Neural cell (in vitro differentiated cells): ENCODE results near the gene HLA-DRB5. TPM values are rescaled to one million over a fixed set of nuclear protein-coding genes. Genes with fewer than 3 reads are reported as not detected.
"Not testable (repeated sequence)": the region's sequence is repeated elsewhere in the genome, so short reads cannot be mapped to it uniquely, and the experiment has no call there.

ENCODE experiments used
- H2AFZ ChIP-seq: fragments of 200-600, 300-800 bp; sonication (generic), shearing (Covaris generic); 2 replicates; pipeline ENCODE4 v1.6.0; 2014; ENCODE audit warnings: low read depth, mild to moderate bottlenecking, antibody characterized with exemption, low read length, moderate library complexity
- H3F3A ChIP-seq: fragments of 200-600 bp; shearing (Covaris generic); 2 replicates; pipeline ENCODE4 v1.6.1; 2016; ENCODE audit warnings: mild to moderate bottlenecking, moderate library complexity, mixed read lengths, antibody characterized with exemption, low read length; ENCODE audit not compliant: insufficient read depth, poor library complexity, severe bottlenecking
- H3K27ac ChIP-seq: fragments of 200-600, 300-800 bp; sonication (generic), shearing (Covaris generic); 2 replicates; pipeline ENCODE4 v1.5.1; 2014; ENCODE audit warnings: mild to moderate bottlenecking, low read length, moderate library complexity
- H3K27me3 ChIP-seq: fragments of 300-800, 200-600 bp; sonication (generic), shearing (Covaris generic); 2 replicates; pipeline ENCODE4 v1.6.0; 2014; ENCODE audit warnings: mild to moderate bottlenecking, low read depth, low read length, moderate library complexity; ENCODE audit not compliant: insufficient read depth
- H3K36me3 ChIP-seq: fragments of 300-800, 200-600 bp; sonication (generic), shearing (Covaris generic); 2 replicates; pipeline ENCODE4 v1.5.1; 2014; ENCODE audit warnings: mild to moderate bottlenecking, antibody characterized with exemption, low read length, moderate library complexity; ENCODE audit not compliant: insufficient read depth
- H3K4me2 ChIP-seq: fragments of 300-800, 200-600 bp; sonication (generic), shearing (Covaris generic); 2 replicates; pipeline ENCODE4 v1.6.0; 2014; ENCODE audit warnings: mild to moderate bottlenecking, low read length
- H3K4me3 ChIP-seq: fragments of 300-800, 200-600 bp; sonication (generic), shearing (Covaris generic); 2 replicates; pipeline ENCODE4 v1.5.1; 2014; ENCODE audit warnings: mild to moderate bottlenecking, low read length, moderate library complexity
- H3K79me2 ChIP-seq: fragments of 200-600 bp; shearing (Covaris generic); replicated peaks from 2 replicates; pipeline ENCODE4 v1.6.0; 2014; ENCODE audit warnings: mild to moderate bottlenecking, low read length, moderate library complexity; ENCODE audit not compliant: insufficient read depth
- H3K9ac ChIP-seq: fragments of 300-800, 200-600 bp; sonication (generic), shearing (Covaris generic); 2 replicates; pipeline ENCODE4 v1.6.1; 2016; ENCODE audit warnings: mild to moderate bottlenecking, low read length, mixed read lengths
- H3K9me2 ChIP-seq: fragments of 200-600 bp; shearing (Covaris generic); 2 replicates; pipeline ENCODE4 v1.6.1; 2016; ENCODE audit warnings: mild to moderate bottlenecking, low read length, mixed read lengths; ENCODE audit not compliant: insufficient read depth
- H3K9me3 ChIP-seq: fragments of 200-600, 300-800 bp; sonication (generic), shearing (Covaris generic); 2 replicates; pipeline ENCODE4 v1.6.1; 2016; ENCODE audit warnings: mild to moderate bottlenecking, mixed run types, low read length, moderate library complexity, mixed read lengths
- H4K20me1 ChIP-seq: fragments of 200-600 bp; shearing (Covaris generic); 2 replicates; pipeline ENCODE4 v1.6.1; 2016; ENCODE audit warnings: mild to moderate bottlenecking, mixed run types; ENCODE audit not compliant: insufficient read depth
- CTCF ChIP-seq: fragments of 450-650 bp; IDR thresholded peaks from 2 replicates; pipeline ENCODE4 v1.5.1; 2014; ENCODE audit warnings: antibody characterized with exemption, mild to moderate bottlenecking, moderate library complexity; ENCODE audit not compliant: poor library complexity, severe bottlenecking
- EP300 ChIP-seq: fragments of 450-650 bp; conservative IDR thresholded peaks from 2 replicates; pipeline ENCODE4 v1.6.1; 2014; ENCODE audit warnings: antibody characterized with exemption, mild to moderate bottlenecking, moderate library complexity; ENCODE audit not compliant: poor library complexity, severe bottlenecking
- EZH2 ChIP-seq: fragments of 200-600, 300-800 bp; shearing (Covaris generic), sonication (generic); IDR thresholded peaks from 2 replicates; pipeline ENCODE4 v1.6.1; 2014; ENCODE audit warnings: antibody characterized with exemption, low read length, borderline replicate concordance, mild to moderate bottlenecking; ENCODE audit not compliant: insufficient read depth, poor library complexity, severe bottlenecking
- MXI1 ChIP-seq: fragments of 450-650 bp; conservative IDR thresholded peaks from 2 replicates; pipeline ENCODE4 v1.6.1; 2014; ENCODE audit warnings: antibody characterized with exemption, mild to moderate bottlenecking; ENCODE audit not compliant: poor library complexity, severe bottlenecking
- POLR2AphosphoS5 ChIP-seq: IDR thresholded peaks from 2 replicates; pipeline ENCODE4 v1.6.1; 2012
- RAD21 ChIP-seq: fragments of 450-650 bp; conservative IDR thresholded peaks from 2 replicates; pipeline ENCODE4 v1.6.1; 2014; ENCODE audit warnings: antibody characterized with exemption, mild to moderate bottlenecking, moderate library complexity
- REST ChIP-seq: IDR thresholded peaks from 2 replicates; pipeline ENCODE4 v1.6.1; 2012; ENCODE audit warnings: borderline replicate concordance
- SMC3 ChIP-seq: fragments of 450-650 bp; conservative IDR thresholded peaks from 2 replicates; pipeline ENCODE4 v1.6.1; 2014; ENCODE audit warnings: antibody characterized with exemption, mild to moderate bottlenecking, moderate library complexity; ENCODE audit not compliant: poor library complexity
- TAF1 ChIP-seq: IDR thresholded peaks from 2 replicates; pipeline ENCODE4 v1.6.1; 2012; ENCODE audit warnings: low read depth
- polyA minus RNA-seq: library from RNA; depleted of rRNA, polyadenylated mRNA; stranded (reverse); fragments of >200 nt; gene quantifications from 2 replicates; pipeline ENCODE4 v1.2.3, GENCODE V29; 2014
- polyA plus RNA-seq: library from polyadenylated mRNA; depleted of rRNA; stranded (reverse); fragments of >200 nt; gene quantifications from 2 replicates; pipeline ENCODE4 v1.2.3, GENCODE V29; 2014

HLA-DRB5 gene
- polyA plus RNA-seq (not detected in 2 replicates), polyA minus RNA-seq (not detected in 2 replicates)

- H3K4me2 ChIP-seq, result no peak within 1 kb of the TSS
- no peaks in the 10 kb centered on the region for H4K20me1 ChIP-seq
- no peak within 1 kb of the TSS for H3K9ac ChIP-seq
- H3F3A ChIP-seq, result no peaks in the 10 kb centered on the region
- H3K27ac ChIP-seq, result no peak within 1 kb of the TSS
- no peaks in the 10 kb centered on the region for H3K79me2 ChIP-seq
- H3K36me3 ChIP-seq, result no peaks in the 10 kb centered on the region
- no peaks in the 10 kb centered on the region for H3K9me2 ChIP-seq
- H3K27me3 ChIP-seq, result no peaks in the 10 kb centered on the region
- no peak within 1 kb of the TSS for H3K4me3 ChIP-seq
- no peaks in the 10 kb centered on the region for H3K9me3 ChIP-seq
- H2AFZ ChIP-seq, result no peak within 1 kb of the TSS
- TF ChIP-seq RAD21 (no peak), CTCF (no peak), EP300 (no peak), POLR2AphosphoS5 (no peak), TAF1 (no peak), MXI1 (no peak), SMC3 (no peak), EZH2 (no peak), REST (no peak)
Observed at GRCh38 chr6:32529697-32530430, at the start of gene HLA-DRB5. Gene HLA-DRB5, minus strand, starts transcription at chr6:32530287. Its CDS starts 63 bp downstream, at chr6:32530224.

GRCh38 chr6:32578962-32579361, 48.9 kb upstream of the HLA-DRB5 start:
- Histone ChIP-seq H3K27ac (no peak overlapping the region), H3K27me3 (peaks cover 4% of the 10 kb centered on the region), H3K9ac (no peak overlapping the region), H3K4me2 (no peak overlapping the region), H3K9me2 (no peaks in the 10 kb centered on the region), H3K79me2 (no peaks in the 10 kb centered on the region), H3K36me3 (no peaks in the 10 kb centered on the region), H3K4me3 (no peak overlapping the region), H3F3A (no peaks in the 10 kb centered on the region), H4K20me1 (no peaks in the 10 kb centered on the region), H2AFZ (no peak overlapping the region), H3K9me3 (no peaks in the 10 kb centered on the region)
- TF ChIP-seq EP300 (no peak), SMC3 (no peak), POLR2AphosphoS5 (no peak), CTCF (no peak), MXI1 (no peak), REST (no peak), RAD21 (no peak), EZH2 (no peak), TAF1 (no peak)

GRCh38 chr6:32577493-32577892, 47.4 kb upstream of the HLA-DRB5 start:
- not testable (repeated sequence) for H3K36me3 ChIP-seq, H3K27ac ChIP-seq, H3K9me2 ChIP-seq, H3K4me2 ChIP-seq, H3K4me3 ChIP-seq, H3K27me3 ChIP-seq, H4K20me1 ChIP-seq, H2AFZ ChIP-seq, H3K79me2 ChIP-seq, H3K9ac ChIP-seq, H3K9me3 ChIP-seq, H3F3A ChIP-seq
